Measurements from ENCODE around the gene FASTK. TPM values are rescaled to one million over a fixed set of nuclear protein-coding genes. Genes with fewer than 3 reads are reported as not detected.

FASTK gene
- polyA plus RNA-seq, 3 donors from 2014 or later = 49.0 to 57.6 (median 51.2) TPM

DNA sequence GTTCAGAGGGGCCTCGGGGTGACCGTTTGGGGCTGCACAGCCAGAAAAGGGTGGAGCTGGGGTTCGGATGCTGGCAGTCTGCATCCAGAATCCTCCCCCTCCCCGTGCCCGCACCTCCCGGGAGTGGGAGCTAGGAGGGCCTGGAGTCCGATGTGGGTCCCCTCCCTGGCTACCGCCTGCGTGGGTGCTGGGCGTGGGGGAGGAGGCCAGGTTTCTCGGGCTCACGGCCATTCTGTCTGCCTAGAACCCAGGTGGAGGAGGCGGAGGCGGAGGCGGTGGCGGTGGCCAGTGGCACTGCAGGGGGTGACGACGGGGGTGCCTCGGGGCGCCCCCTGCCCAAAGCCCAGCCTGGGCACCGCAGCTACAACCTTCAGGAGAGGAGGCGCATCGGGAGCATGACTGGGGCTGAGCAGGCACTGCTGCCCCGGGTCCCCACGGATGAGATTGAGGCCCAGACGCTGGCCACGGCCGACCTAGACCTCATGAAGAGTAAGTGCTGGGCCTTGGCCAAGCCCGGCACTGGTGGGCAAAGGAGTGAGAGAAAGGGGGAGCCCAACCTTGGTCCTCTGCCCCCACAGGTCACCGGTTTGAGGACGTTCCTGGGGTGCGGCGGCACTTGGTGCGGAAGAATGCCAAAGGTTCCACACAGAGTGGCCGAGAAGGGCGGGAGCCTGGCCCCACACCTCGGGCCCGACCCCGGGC is 14.2 kb downstream of the FASTK start:
- Mint-ChIP-seq H3K4me3 (no peak overlapping the region), H3K36me3 (peaks cover 0 to 22% (median 4%) of the 10 kb centered on the region in 3 donors), H3K9me3 (no peaks in the 10 kb centered on the region), H3K4me1 (peaks cover 3 to 5% of the 10 kb centered on the region in 2 donors), H3K27me3 (ENCODE audit: low read depth in 3 of 3) (no peaks in the 10 kb centered on the region), H3K27ac (no peak overlapping the region)
- no peak for DNase-seq

DNA sequence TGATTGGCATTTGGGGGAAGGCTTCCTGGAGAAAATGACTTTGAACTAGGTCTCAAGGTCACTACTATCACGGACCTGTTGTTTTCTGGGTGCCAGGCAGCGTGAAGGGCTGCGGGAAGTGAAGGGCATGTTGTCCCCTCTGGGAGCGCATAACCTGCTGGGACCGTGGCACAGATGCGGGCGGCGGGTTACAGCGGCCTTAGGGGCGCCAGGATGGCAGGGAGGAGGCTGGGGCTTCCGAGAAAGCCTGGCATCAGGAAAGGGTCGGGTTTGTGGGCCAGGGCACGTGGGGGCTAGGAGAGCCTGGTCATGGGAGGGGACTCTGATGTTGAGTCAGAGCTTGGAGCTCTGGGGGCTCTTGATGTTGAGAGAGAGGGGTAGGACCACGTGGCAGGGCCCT is 15.1 kb downstream of the FASTK start:
- H3K27ac Mint-ChIP-seq = no peak overlapping the region
- H3K4me3 Mint-ChIP-seq = no peak overlapping the region
- H3K27me3 Mint-ChIP-seq (ENCODE audit: low read depth in 3 of 3) = no peaks in the 10 kb centered on the region
- no peaks in the 10 kb centered on the region for H3K9me3 Mint-ChIP-seq
- no peak for DNase-seq
- peaks cover 0 to 18% (median 4%) of the 10 kb centered on the region in 3 donors for H3K36me3 Mint-ChIP-seq
- peaks cover 8 to 12% of the 10 kb centered on the region in 2 donors for H3K4me1 Mint-ChIP-seq

DNA sequence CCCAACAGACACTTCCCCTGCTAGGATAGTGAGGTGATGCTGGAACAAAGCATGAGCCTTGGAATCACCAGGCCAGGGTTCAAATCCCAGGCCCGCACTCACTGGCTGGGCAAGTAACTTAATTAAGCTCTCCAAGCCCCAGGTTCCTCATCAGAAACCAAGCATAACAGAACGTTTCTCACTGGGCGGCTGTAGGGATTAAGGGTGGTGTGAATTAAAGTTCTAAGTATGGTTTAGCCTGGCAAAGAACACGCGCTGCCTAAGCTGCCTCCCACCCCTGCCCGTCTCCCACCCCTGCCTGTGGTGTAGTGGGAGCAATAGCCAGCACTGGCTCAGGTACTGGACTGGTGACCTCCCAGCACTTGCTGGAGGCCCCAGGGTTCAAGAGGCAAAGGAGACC is 15.6 kb downstream of the FASTK start:
- H3K27ac Mint-ChIP-seq = no peak overlapping the region
- no peaks in the 10 kb centered on the region for H3K27me3 Mint-ChIP-seq (ENCODE audit: low read depth in 3 of 3)
- no peak for DNase-seq
- H3K4me3 Mint-ChIP-seq = no peak overlapping the region
- peaks cover 0 to 18% (median 4%) of the 10 kb centered on the region in 3 donors for H3K36me3 Mint-ChIP-seq
- H3K4me1 Mint-ChIP-seq = peaks cover 13% of the 10 kb centered on the region in 2 donors
- no peaks in the 10 kb centered on the region for H3K9me3 Mint-ChIP-seq

DNA sequence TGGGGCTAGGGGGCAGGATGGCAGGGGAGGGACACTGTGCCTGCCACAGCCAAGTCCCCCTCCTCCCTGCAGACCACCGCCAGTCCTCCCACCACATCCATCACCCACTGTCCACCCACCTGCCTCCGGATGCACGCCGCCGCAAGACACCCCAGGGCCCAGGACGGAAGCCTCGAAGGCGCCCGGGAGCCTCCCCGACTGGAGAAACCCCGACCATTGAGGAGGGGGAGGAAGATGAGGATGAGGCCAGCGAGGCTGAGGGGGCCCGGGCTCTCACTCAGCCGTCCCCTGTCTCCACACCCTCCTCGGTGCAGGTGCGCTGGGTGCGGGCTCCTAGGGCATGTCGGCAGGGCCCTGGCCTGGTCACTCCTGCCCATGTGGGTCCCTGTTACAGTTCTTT is 16.2 kb downstream of the FASTK start:
- no peak for DNase-seq
- Mint-ChIP-seq H3K4me3 (no peak overlapping the region), H3K36me3 (peaks cover 0 to 17% (median 4%) of the 10 kb centered on the region in 3 donors), H3K9me3 (no peaks in the 10 kb centered on the region), H3K27ac (no peak overlapping the region), H3K4me1 (peaks cover 13 to 14% of the 10 kb centered on the region in 2 donors), H3K27me3 (ENCODE audit: low read depth in 3 of 3) (no peaks in the 10 kb centered on the region)

DNA sequence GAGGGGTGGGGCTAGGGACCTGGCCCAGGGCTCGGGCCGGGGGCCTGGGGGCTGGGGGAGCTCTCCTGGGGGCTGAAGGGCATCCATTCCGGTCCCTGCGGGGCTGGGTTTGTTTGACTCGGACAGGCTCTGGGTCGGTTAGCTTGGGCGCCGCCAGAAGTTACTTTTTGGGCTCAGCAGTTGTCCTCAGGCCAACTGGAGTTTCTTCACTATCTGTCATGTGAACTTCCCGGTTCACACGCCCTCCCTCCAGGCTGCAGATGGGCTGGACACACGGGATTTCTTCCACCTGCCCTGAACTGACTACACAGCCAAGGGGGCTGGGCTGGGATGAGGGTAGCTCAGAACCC is 17.4 kb downstream of the FASTK start:
- peaks cover 0 to 6% (median 0%) of the 10 kb centered on the region in 3 donors for H3K27me3 Mint-ChIP-seq (ENCODE audit: low read depth in 3 of 3)
- no peak overlapping the region for H3K27ac Mint-ChIP-seq
- no peaks in the 10 kb centered on the region for H3K9me3 Mint-ChIP-seq
- H3K36me3 Mint-ChIP-seq = peaks cover 0 to 12% (median 0%) of the 10 kb centered on the region in 3 donors
- no peak overlapping the region for H3K4me3 Mint-ChIP-seq
- H3K4me1 Mint-ChIP-seq = peaks cover 24% of the 10 kb centered on the region in 2 donors
- no peak for DNase-seq

DNA sequence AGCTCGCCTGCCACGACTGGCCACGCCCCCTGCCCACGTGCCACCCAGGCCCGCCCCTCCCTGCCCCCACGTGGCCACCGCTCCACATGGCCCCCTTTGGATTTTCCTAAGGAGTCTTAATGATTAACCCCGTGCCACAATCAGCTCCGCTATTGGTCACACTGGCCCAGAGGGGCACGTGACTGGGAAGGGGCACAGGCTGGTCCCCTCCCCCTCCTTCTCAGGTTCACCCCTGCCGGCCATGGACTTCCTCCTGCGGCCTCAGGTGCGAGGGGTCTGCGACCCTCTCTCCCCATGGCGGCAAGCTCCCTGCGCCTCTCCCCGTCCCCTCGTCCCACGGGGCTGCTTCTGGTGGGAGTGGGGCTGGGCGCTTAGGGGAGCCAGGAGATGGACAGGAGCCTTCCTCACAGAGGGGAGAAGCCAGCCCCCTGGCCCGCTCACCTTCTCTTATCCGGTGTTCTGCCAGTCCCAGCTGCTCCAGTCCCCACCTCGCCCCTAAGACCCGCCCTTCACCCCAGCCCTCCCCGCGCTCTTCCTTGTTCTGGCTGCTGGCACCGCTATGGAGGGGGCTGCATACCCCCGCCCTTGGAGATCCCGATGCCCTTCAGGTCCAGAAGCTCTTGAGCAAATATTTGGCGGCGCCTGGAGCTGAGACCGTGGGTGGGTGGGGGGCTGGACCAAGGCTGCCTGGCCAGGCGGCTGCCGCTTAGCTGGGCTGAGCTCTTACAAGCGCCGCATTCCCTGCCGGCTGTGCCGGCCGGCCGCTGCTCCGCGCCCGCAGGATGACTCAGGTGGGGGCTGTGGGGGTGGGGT is 18.0 kb downstream of the FASTK start:
- H3K27me3 Mint-ChIP-seq (ENCODE audit: low read depth in 3 of 3) = peaks cover 0 to 6% (median 3%) of the 10 kb centered on the region in 3 donors
- no peaks in the 10 kb centered on the region for H3K9me3 Mint-ChIP-seq
- H3K4me3 Mint-ChIP-seq = no peak overlapping the region
- H3K4me1 Mint-ChIP-seq = peaks cover 26 to 30% of the 10 kb centered on the region in 2 donors
- no peak overlapping the region for H3K27ac Mint-ChIP-seq
- H3K36me3 Mint-ChIP-seq = peaks cover 0 to 9% (median 0%) of the 10 kb centered on the region in 3 donors
- no peak for DNase-seq

DNA sequence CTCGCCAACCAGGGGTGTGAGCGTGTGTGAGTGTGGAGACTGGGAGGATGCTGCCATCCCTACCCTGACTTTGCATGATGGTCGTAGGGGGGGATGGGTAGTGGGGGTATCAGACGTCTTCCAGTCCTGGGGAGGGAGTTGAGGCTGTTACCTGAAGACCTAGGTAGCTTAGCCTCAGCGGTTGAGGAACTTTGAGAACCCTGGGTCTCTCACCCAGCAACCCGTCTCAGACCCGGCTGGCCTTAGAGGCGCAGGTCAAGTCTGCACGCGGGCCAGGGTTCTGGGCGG is 18.6 kb downstream of the FASTK start:
- Mint-ChIP-seq H3K9me3 (no peaks in the 10 kb centered on the region), H3K4me3 (peak overlapping the region in 1 of 5 donors; percentile 9), H3K36me3 (peaks cover 0 to 4% (median 0%) of the 10 kb centered on the region in 3 donors), H3K27ac (no peak overlapping the region), H3K27me3 (ENCODE audit: low read depth in 3 of 3) (peaks cover 0 to 6% (median 3%) of the 10 kb centered on the region in 3 donors), H3K4me1 (peaks cover 32 to 35% of the 10 kb centered on the region in 2 donors)
- DNase-seq = no peak

DNA sequence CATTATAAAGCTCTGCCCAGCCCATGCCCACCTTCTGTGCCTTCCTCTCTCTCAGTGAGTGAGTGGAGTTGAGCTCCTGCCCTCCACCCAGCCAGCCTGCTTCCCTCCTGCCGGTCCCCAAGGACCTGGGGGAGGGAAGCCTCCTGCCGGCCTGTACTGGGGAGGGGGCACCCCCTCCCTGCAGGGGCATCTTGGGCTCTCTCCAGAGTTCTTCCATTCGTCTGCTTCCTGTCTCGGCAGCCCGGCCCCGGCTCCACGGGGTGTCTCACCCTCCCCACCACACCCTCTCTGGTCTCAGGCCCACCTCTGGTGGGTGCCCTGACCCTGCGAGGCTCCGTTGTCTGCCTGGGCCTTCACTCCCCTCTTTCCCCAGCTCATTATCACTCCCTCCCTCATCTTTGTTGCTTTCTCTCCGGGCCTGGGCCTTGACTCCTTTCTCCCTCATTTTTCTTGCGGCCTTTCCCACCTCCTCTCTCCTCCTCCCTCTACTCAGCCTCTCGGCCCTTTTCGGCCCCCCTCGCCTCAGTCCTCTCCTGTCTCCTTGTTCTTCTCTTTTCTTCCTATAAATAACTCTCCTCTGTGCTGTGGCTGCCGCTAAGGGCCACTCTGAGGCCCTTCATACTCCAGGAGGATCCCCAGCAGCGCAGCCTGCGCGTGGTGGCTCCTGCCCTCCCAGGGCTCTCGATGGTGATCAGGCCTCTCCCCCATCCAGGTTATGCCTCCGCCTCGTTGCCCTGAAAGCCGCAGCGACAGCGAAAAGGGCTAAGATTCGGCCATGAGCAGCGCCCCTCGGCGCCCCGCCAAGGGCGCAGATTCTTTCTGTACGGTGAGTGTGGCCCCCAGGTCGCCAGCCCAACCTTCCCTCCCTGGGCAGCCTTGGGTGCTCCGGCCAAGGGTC is 19.1 kb downstream of the FASTK start:
- no peak for DNase-seq
- Mint-ChIP-seq H3K4me1 (peaks cover 34 to 41% of the 10 kb centered on the region in 2 donors), H3K36me3 (peaks cover 0 to 4% (median 0%) of the 10 kb centered on the region in 3 donors), H3K9me3 (no peaks in the 10 kb centered on the region), H3K27me3 (ENCODE audit: low read depth in 3 of 3) (peaks cover 0 to 6% (median 3%) of the 10 kb centered on the region in 3 donors), H3K27ac (peak overlapping the region in 4 of 6 donors; percentile 59 to 82 (median 75)), H3K4me3 (peak overlapping the region; percentile 60 to 92 (median 73))

DNA sequence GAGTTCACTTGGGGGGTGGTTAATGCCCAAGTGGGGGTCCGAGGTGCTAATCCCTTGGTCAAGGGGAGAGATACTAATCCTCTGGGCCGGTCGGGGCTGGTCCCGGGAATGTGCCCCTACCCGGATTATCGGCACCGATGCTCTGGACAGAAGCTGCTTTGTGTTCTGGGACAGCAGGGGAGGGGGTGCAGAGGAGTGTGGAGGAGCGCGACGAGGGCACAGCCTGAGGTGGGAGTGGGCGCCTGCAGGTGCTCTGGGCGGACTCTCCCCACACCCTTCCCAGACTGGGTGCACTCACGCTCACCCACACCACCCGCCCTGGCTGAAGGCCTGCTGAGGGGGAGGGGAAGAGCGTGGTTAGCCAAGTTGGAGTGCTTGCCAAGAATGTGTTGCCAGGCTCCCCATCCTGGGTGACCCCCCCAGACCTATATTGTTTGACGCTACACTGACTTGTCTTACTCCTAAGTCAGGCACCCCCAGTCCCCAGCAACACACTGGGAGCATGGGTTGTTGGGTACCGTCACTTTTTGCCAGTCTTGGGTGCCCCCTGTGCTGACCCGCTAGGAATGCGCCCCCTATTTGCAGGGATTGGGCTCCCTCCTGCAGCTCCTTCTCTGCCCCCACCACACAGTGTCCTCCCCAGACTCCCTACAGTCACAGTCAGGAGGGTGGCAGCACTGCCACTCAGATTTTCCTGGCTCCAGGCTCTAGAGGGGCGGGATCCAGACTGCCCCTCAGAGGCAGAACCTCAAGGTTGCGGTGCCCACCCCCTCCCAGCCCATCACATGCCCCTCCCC is 20.0 kb downstream of the FASTK start:
- peaks cover 0 to 6% (median 3%) of the 10 kb centered on the region in 3 donors for H3K27me3 Mint-ChIP-seq (ENCODE audit: low read depth in 3 of 3)
- peaks cover 0 to 4% (median 0%) of the 10 kb centered on the region in 3 donors for H3K36me3 Mint-ChIP-seq
- DNase-seq = no peak
- no peaks in the 10 kb centered on the region for H3K9me3 Mint-ChIP-seq
- peak overlapping the region; percentile 71 to 95 (median 86) for H3K4me3 Mint-ChIP-seq
- H3K4me1 Mint-ChIP-seq = peaks cover 34 to 42% of the 10 kb centered on the region in 2 donors
- peak overlapping the region in 3 of 6 donors; percentile 28 to 61 (median 59) for H3K27ac Mint-ChIP-seq

DNA sequence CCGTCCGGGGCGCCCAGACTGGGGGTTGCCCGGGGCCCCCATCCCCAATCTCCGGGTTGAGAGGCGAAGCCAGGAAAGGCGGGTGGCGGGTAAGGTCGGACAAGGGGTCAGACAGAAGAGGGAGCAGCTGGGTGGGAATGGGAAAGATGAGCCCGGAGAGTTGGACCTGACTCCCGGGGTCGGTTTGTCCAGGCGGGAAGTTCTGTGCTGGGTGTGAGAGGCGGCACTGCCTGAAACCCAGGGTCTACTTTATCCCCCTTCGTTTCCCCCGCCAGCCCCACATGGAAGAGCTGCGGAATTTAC is 20.5 kb downstream of the FASTK start:
- DNase-seq = no peak
- peaks cover 34 to 42% of the 10 kb centered on the region in 2 donors for H3K4me1 Mint-ChIP-seq
- H3K27ac Mint-ChIP-seq = peak overlapping the region in 1 of 6 donors; percentile 28
- H3K36me3 Mint-ChIP-seq = peaks cover 0 to under 1% (median 0%) of the 10 kb centered on the region in 3 donors
- H3K4me3 Mint-ChIP-seq = peak overlapping the region; percentile 71 to 95 (median 86)
- H3K9me3 Mint-ChIP-seq = no peaks in the 10 kb centered on the region
- H3K27me3 Mint-ChIP-seq (ENCODE audit: low read depth in 3 of 3) = peaks cover 0 to 6% (median 3%) of the 10 kb centered on the region in 3 donors

DNA sequence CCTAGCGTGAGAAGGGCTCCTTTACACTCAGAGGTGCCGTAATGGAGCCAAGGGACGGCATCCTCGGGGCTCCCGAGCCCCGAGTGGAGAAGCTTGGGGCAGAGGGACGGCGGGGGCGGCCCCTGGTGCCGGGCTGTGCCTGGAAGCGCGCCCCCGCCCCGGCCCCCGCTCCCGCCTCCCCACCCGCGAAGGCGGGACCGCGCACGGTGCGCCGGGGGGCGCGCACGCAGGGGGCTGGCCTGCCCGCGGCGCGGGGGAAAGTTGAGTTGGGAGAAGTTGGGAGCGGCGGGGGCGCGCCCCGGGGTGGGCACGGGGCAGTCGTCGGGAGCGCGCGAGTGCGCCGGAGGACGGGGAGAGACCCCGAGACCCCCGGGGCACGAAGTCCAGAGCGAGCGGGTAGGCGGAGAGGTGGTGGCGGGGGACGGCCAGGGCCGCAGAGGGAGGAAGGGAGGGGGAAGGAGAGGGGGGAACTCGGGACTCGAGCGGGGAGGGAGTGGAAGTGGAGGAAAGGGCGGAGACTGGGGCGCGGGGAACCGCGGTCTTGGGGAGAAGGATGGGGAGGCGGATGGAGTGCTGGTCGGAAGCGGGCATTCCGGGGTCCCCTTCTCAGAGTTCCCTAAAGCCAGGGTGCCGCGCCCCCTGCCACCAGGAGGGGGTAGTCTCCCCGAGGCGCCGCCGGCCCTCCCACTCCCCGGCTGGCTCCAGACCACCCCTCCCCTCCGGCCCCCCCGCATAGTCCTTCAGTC is 21.1 kb downstream of the FASTK start, which contains the start of gene SLC4A2:
TSS of gene SLC4A2 (plus strand) at position 223 of the 746 bp plus-strand sequence. CDS start 2,399 bp downstream, outside the sequence.
- DNase-seq = peak; percentile 77 to 80 (median 78)
- H3K9me3 Mint-ChIP-seq = no peaks in the 10 kb centered on the region
- peaks cover 0 to 6% (median 3%) of the 10 kb centered on the region in 3 donors for H3K27me3 Mint-ChIP-seq (ENCODE audit: low read depth in 3 of 3)
- H3K27ac Mint-ChIP-seq = peak within 1 kb of the TSS; percentile 85 to 97 (median 95)
- peaks cover 0 to 3% (median 0%) of the 10 kb centered on the region in 3 donors for H3K36me3 Mint-ChIP-seq
- H3K4me1 Mint-ChIP-seq = peaks cover 34 to 42% of the 10 kb centered on the region in 2 donors
- peak within 1 kb of the TSS; percentile 92 to 95 (median 92) for H3K4me3 Mint-ChIP-seq

DNA sequence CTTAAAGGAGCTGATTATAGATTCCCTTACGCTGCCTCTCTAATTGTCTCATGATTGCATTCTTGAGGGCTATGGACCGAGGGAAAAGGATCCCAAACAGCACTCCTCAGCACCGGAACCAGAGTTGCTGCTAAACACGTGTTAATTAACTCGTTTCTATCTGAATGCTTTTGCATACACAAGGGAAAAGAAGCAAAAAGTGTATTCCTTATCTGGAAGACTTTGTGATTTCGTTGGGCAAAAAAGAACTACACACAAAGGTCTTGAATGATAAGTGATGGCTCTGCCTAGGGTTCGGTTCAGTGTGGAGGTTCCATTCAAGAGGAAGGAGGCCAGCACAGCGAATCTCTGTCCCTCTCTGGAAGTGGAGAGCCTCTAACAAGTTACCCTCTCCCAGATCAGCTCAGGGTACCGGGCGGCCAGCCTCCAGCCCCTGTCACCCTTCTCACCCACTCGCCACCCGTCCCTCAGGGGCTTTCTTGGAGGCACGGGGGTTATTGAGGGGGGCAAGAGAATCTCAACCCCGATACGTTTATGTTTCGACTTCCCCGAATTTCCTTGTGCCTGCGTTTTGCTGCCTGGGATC is 21.7 kb downstream of the FASTK start:
- H3K27ac Mint-ChIP-seq = peak overlapping the region; percentile 85 to 97 (median 95)
- H3K4me1 Mint-ChIP-seq = peaks cover 34 to 42% of the 10 kb centered on the region in 2 donors
- H3K36me3 Mint-ChIP-seq = peaks cover 0 to 5% (median 0%) of the 10 kb centered on the region in 3 donors
- DNase-seq = no peak
- peak overlapping the region; percentile 92 to 95 (median 92) for H3K4me3 Mint-ChIP-seq
- no peaks in the 10 kb centered on the region for H3K9me3 Mint-ChIP-seq
- peaks cover 0 to 6% (median 3%) of the 10 kb centered on the region in 3 donors for H3K27me3 Mint-ChIP-seq (ENCODE audit: low read depth in 3 of 3)

All from immature natural killer cell (primary cell).